HepG2 (cell line): ENCODE data around the gene CLIC5. TPM values are rescaled to one million over a fixed set of nuclear protein-coding genes. Genes with fewer than 3 reads are reported as not detected.
A peak's percentile ranks its signal among the peaks of the same experiment; 100 is the strongest.

Experiments
- ATAC-seq: fragments of 200-7000 bp; cut with Tn5 transposase; 3 replicates; pipeline ENCODE4 v1.9.1; 2020; ENCODE audit warnings: mild to moderate bottlenecking, moderate library complexity
- BruUV-seq: library from RNA; stranded (reverse); fragments of 400-500 nt; replicated peaks from 2 replicates; lab custom pipeline; 2021; lab: Mats Ljungman, UMichigan
- CTCF ChIA-PET: fragments of 300-600 bp; formaldehyde crosslinking; extraction: SDS; loops from one replicate; lab custom pipeline; 2021; ENCODE audit warnings: low total read pairs, inconsistent platforms, low intra/inter-chr PET ratio; lab: Yijun Ruan, JAX
- POLR2A ChIA-PET: fragments of 350-600 bp; sonication (Branson Sonifier 250); formaldehyde crosslinking; loops from one replicate; lab custom pipeline; 2020; ENCODE audit warnings: antibody characterized with exemption, inconsistent platforms; lab: Yijun Ruan, JAX
- DNase-seq: peaks from one replicate; pipeline ENCODE4 v3.0.0-alpha.2; 2015; ENCODE audit warnings: low spot score
- FAIRE-seq: peaks from 3 replicates; lab custom pipeline; 2011; peaks lifted over from hg19 to GRCh38; lab: Jason Lieb, UNC
- H2AFZ ChIP-seq: one replicate; pipeline ENCODE4 v1.6.1; 2011; ENCODE audit warnings: low read length, inconsistent platforms
- H3K27ac ChIP-seq: fragments of 300-600 bp; 3 replicates; pipeline ENCODE4 v1.8.0; 2011; ENCODE audit warnings: mixed run types, mild to moderate bottlenecking, mixed read lengths, low read length, inconsistent platforms; ENCODE audit not compliant: insufficient read depth; ENCODE audit errors: extremely low read length
- H3K27me3 ChIP-seq, 2 experiments: fragments of 200-600 bp in 1 of 2; 2 replicates in 1 of 2; 3 replicates in 1 of 2; pipeline versions ENCODE4 v1.6.0 to v1.8.0; 2011; ENCODE audit warnings: low read length in 2 of 2, mild to moderate bottlenecking in 2 of 2, moderate library complexity in 2 of 2, inconsistent platforms in 1 of 2; ENCODE audit not compliant: insufficient read depth in 2 of 2, control insufficient read depth in 1 of 2
- H3K36me3 ChIP-seq, 2 experiments: fragments of 200-600 bp in 1 of 2; replicated peaks in 1 of 2; 2 replicates in 1 of 2; 3 replicates in 1 of 2; pipeline versions ENCODE4 v1.5.1 to v1.8.0; 2011; ENCODE audit warnings: low read length in 2 of 2, inconsistent platforms in 1 of 2; ENCODE audit not compliant: insufficient read depth in 2 of 2, control insufficient read depth in 1 of 2
- H3K4me1 ChIP-seq: 2 replicates; pipeline ENCODE4 v1.5.1; 2012; ENCODE audit warnings: low read length, inconsistent platforms; ENCODE audit not compliant: insufficient read depth
- H3K4me2 ChIP-seq: 2 replicates; pipeline ENCODE4 v1.6.0; 2011; ENCODE audit warnings: low read depth, low read length, inconsistent platforms
- H3K4me3 ChIP-seq, 3 experiments: fragments of 200-600 bp in 1 of 3; sonication (generic), shearing (Covaris generic) in 1 of 3; replicated peaks in 1 of 3; 2 replicates each; pipeline ENCODE4 v1.5.1; 2011 to 2016; ENCODE audit warnings: low read length in 3 of 3, inconsistent platforms in 2 of 3, low read depth in 2 of 3, mild to moderate bottlenecking in 2 of 3, control low read depth in 1 of 3, mixed read lengths in 1 of 3; ENCODE audit not compliant: insufficient read depth in 1 of 3
- H3K79me2 ChIP-seq: one replicate; pipeline ENCODE4 v1.6.1; 2011; ENCODE audit warnings: low read length, inconsistent platforms; ENCODE audit not compliant: insufficient read depth
- H3K9ac ChIP-seq: 2 replicates; pipeline ENCODE4 v1.6.0; 2011; ENCODE audit warnings: mild to moderate bottlenecking, low read depth, low read length, inconsistent platforms; ENCODE audit not compliant: insufficient read depth
- H3K9me3 ChIP-seq: 2 replicates; pipeline ENCODE4 v1.5.1; 2012; ENCODE audit warnings: mild to moderate bottlenecking, low read length
- H4K20me1 ChIP-seq: 2 replicates; pipeline ENCODE4 v1.6.0; 2011; ENCODE audit warnings: inconsistent platforms, mild to moderate bottlenecking, low read length, moderate library complexity; ENCODE audit not compliant: insufficient read depth
- ARHGAP35 ChIP-seq: sonication (generic); formaldehyde crosslinking; IDR thresholded peaks from 2 replicates; pipeline ENCODE4 v1.9.0; 2022; ENCODE audit warnings: mild to moderate bottlenecking, inconsistent platforms, moderate library complexity, missing genetic modification reagents, borderline replicate concordance
- MIXL1 ChIP-seq: IDR thresholded peaks from 2 replicates; pipeline ENCODE4 v1.6.1; 2016
- MTF2 ChIP-seq: sonication (generic); formaldehyde crosslinking; IDR thresholded peaks from 2 replicates; pipeline ENCODE4 v1.5.0; 2020; ENCODE audit warnings: missing genetic modification reagents, borderline replicate concordance
- NFAT5 ChIP-seq: sonication (generic); formaldehyde crosslinking; IDR thresholded peaks from 2 replicates; pipeline ENCODE4 v1.4.0; 2020; ENCODE audit warnings: missing genetic modification reagents
- RXRB ChIP-seq: IDR thresholded peaks from 2 replicates; pipeline ENCODE4 v1.6.1; 2016; ENCODE audit warnings: borderline replicate concordance, missing genetic modification reagents, missing compliant biosample characterization
- ZFP41 ChIP-seq: sonication (generic); formaldehyde crosslinking; IDR thresholded peaks from 2 replicates; pipeline ENCODE4 v1.4.0; 2020; ENCODE audit warnings: mild to moderate bottlenecking, missing genetic modification reagents, borderline replicate concordance
- ZMYM2 ChIP-seq: sonication (generic); formaldehyde crosslinking; IDR thresholded peaks from 2 replicates; pipeline ENCODE4 v1.8.0; 2022; ENCODE audit warnings: mild to moderate bottlenecking, missing genetic modification reagents
- ZNF24 ChIP-seq: fragments of 450-650 bp; IDR thresholded peaks from 2 replicates; pipeline ENCODE4 v1.6.1; 2017; ENCODE audit warnings: antibody characterized with exemption, mild to moderate bottlenecking
- ZNF350 ChIP-seq: sonication (generic); formaldehyde crosslinking; IDR thresholded peaks from 2 replicates; pipeline ENCODE4 v1.4.0; 2020; ENCODE audit warnings: mild to moderate bottlenecking, low read depth, missing genetic modification reagents, borderline replicate concordance
- ZNF7 ChIP-seq: IDR thresholded peaks from 2 replicates; pipeline ENCODE4 v1.6.1; 2016; ENCODE audit warnings: missing biosample characterization, missing genetic modification reagents
- ZNF780A ChIP-seq: sonication (generic); formaldehyde crosslinking; IDR thresholded peaks from 2 replicates; pipeline ENCODE4 v1.8.0; 2022; ENCODE audit warnings: mild to moderate bottlenecking, missing genetic modification reagents, moderate library complexity
- WGBS: methylation state at CpG from one replicate; pipeline ENCODE4 v1.1.6; 2017; ENCODE audit warnings: low lambda C conversion rate; 5-methylcytosine and 5-hydroxymethylcytosine counted together
- in situ Hi-C: cut with HindIII; loops from 2 replicates; pipeline ENCODE4 v1.10.0; 2017; ENCODE audit warnings: low pct_unique_long_range_greater_than_20kb; ENCODE audit not compliant: extremely low pct_ligation_motif_present
- intact Hi-C: fragments of 100-400 bp; cut with micrococcal nuclease; formaldehyde crosslinking; loops from one replicate; pipeline ENCODE4 v1.10.0; 2022; ENCODE audit not compliant: unreplicated experiment
- polyA plus RNA-seq, 8 experiments: library from polyadenylated mRNA; depleted of rRNA in 3 of 8; stranded (reverse) in 7 of 8; unstranded in 1 of 8; fragments of >200 nt; fragmentation: Illumina TruSeq in 4 of 8; extraction: Trizol in 4 of 8; gene quantifications; 2 replicates each; pipeline versions ENCODE4 v1.2.1 to v1.2.3, GENCODE V29; 2011 to 2016; ENCODE audit warnings: low read depth in 4 of 8, missing spikeins in 1 of 8, mixed read lengths in 1 of 8; ENCODE audit not compliant: insufficient read depth in 1 of 8
- total RNA-seq, 5 experiments: library from RNA; depleted of rRNA; stranded (reverse); fragments of >200 nt; fragmentation: Illumina TruSeq; extraction: Trizol; gene quantifications; 2 replicates each; pipeline ENCODE4 v1.2.3, GENCODE V29; 2016; ENCODE audit warnings: low read depth in 1 of 5
- TF ChIP-seq, protein P1 (sequence below): sonication (generic); formaldehyde crosslinking; IDR thresholded peaks from 2 replicates; pipeline ENCODE4 v1.4.0; 2020; ENCODE audit warnings: low read depth, mild to moderate bottlenecking, missing genetic modification reagents
- TF ChIP-seq, protein P2 (sequence below): sonication (generic); formaldehyde crosslinking; IDR thresholded peaks from 2 replicates; pipeline ENCODE4 v1.4.0; 2020; ENCODE audit warnings: mild to moderate bottlenecking, low read depth, missing genetic modification reagents
- TF ChIP-seq, protein P3 (sequence below): sonication (generic); formaldehyde crosslinking; IDR thresholded peaks from 2 replicates; pipeline ENCODE4 v1.5.0; 2020; ENCODE audit warnings: mild to moderate bottlenecking, low read depth, missing genetic modification reagents, borderline replicate concordance

Gene CLIC5
- total and polyA plus RNA-seq, 2 of the 13 experiments (the other 11 are each of a cell fraction or from before 2014, with no cell fraction given), result not detected

GRCh38 chr6:45991189-45991588, 24.5 kb downstream of the CLIC5 start:
- H3K79me2 ChIP-seq, result no peaks in the 10 kb centered on the region
- FAIRE-seq, result no peak
- BruUV-seq, result no TSS peak

DNA sequence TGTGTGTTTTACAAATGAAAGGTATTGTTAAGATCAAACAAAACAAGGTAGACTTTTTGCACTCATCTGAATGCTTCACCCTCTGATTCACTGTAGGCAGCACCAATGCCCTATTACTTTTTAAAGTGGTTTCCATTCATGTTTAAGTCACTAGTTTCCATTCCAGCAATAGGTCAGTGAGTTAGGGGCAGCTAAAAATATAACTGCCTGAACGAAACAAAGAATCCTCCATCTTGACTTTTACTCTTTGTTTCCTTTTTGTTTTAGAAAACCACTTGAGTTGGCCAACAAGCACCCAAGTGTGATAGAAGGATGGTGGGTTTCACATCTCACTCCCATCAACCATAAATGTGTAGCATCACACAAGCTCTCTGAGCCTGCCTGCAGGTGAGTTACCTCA, 25.5 kb downstream of the CLIC5 start:
- Histone ChIP-seq H3K27me3 (no peaks in the 10 kb centered on the region), H3K27ac (no peak overlapping the region), H3K4me3 (no peak overlapping the region), H4K20me1 (no peaks in the 10 kb centered on the region), H3K4me2 (no peak overlapping the region), H3K36me3 (no peaks in the 10 kb centered on the region), H3K79me2 (no peaks in the 10 kb centered on the region), H3K9me3 (no peaks in the 10 kb centered on the region), H3K9ac (no peak overlapping the region), H3K4me1 (no peaks in the 10 kb centered on the region), H2AFZ (no peak overlapping the region)
- intact Hi-C loops, result no loop called here
- FAIRE-seq (no peak), DNase-seq (no peak), ATAC-seq (no peak)
- ChIA-PET POLR2A (no interaction called here), CTCF (no interaction called here)
- in situ Hi-C loops, result no loop called here
- no TSS peak for BruUV-seq
- 0% methylated on average over 1 of the region's 1 CpG for WGBS
- TF ChIP-seq, protein P1, sequence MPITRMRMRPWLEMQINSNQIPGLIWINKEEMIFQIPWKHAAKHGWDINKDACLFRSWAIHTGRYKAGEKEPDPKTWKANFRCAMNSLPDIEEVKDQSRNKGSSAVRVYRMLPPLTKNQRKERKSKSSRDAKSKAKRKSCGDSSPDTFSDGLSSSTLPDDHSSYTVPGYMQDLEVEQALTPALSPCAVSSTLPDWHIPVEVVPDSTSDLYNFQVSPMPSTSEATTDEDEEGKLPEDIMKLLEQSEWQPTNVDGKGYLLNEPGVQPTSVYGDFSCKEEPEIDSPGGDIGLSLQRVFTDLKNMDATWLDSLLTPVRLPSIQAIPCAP (CRISPR knock-in tag), result no peak
- TF ChIP-seq ZNF7 (CRISPR knock-in tag), result no peak
- no peak for TF ChIP-seq NFAT5 (CRISPR knock-in tag)
- no peak for TF ChIP-seq MIXL1 (CRISPR knock-in tag)
- no peak for TF ChIP-seq MTF2 (CRISPR knock-in tag)
- no peak for TF ChIP-seq RXRB (CRISPR knock-in tag)
- TF ChIP-seq, protein P2, sequence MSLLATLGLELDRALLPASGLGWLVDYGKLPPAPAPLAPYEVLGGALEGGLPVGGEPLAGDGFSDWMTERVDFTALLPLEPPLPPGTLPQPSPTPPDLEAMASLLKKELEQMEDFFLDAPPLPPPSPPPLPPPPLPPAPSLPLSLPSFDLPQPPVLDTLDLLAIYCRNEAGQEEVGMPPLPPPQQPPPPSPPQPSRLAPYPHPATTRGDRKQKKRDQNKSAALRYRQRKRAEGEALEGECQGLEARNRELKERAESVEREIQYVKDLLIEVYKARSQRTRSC, result no peak
- TF ChIP-seq ZNF24, result no peak
- TF ChIP-seq ZNF780A (CRISPR knock-in tag), result no peak
- TF ChIP-seq ZMYM2 (CRISPR knock-in tag), result no peak
- TF ChIP-seq, protein P3, sequence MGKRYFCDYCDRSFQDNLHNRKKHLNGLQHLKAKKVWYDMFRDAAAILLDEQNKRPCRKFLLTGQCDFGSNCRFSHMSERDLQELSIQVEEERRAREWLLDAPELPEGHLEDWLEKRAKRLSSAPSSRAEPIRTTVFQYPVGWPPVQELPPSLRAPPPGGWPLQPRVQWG (CRISPR knock-in tag), result no peak

More at GRCh38 chr6:45991189-45991588, 24.5 kb downstream of the CLIC5 start:
- H3K27ac ChIP-seq, result no peak overlapping the region
- H3K4me3 ChIP-seq, result no peak overlapping the region
- H2AFZ ChIP-seq, result no peak overlapping the region
- in situ Hi-C loops, result no loop called here
- CTCF ChIA-PET, result no interaction called here
- no peak overlapping the region for H3K4me2 ChIP-seq
- WGBS, result 0% methylated on average over 1 of the region's 1 CpG
- intact Hi-C loops, result no loop called here
- no peak overlapping the region for H3K9ac ChIP-seq
- POLR2A ChIA-PET, result no interaction called here
- no peak for DNase-seq
- H3K27me3 ChIP-seq, result no peaks in the 10 kb centered on the region
- peak; percentile 63 for ATAC-seq
- TF ChIP-seq ZFP41 (CRISPR knock-in tag) (no peak), ARHGAP35 (CRISPR knock-in tag) (no peak), ZNF350 (CRISPR knock-in tag) (no peak)
- H4K20me1 ChIP-seq, result no peaks in the 10 kb centered on the region
- no peaks in the 10 kb centered on the region for H3K36me3 ChIP-seq
- no peaks in the 10 kb centered on the region for H3K9me3 ChIP-seq
- H3K4me1 ChIP-seq, result no peaks in the 10 kb centered on the region
